Measurements from ENCODE around the gene RETREG3.

Gene RETREG3

DNA sequence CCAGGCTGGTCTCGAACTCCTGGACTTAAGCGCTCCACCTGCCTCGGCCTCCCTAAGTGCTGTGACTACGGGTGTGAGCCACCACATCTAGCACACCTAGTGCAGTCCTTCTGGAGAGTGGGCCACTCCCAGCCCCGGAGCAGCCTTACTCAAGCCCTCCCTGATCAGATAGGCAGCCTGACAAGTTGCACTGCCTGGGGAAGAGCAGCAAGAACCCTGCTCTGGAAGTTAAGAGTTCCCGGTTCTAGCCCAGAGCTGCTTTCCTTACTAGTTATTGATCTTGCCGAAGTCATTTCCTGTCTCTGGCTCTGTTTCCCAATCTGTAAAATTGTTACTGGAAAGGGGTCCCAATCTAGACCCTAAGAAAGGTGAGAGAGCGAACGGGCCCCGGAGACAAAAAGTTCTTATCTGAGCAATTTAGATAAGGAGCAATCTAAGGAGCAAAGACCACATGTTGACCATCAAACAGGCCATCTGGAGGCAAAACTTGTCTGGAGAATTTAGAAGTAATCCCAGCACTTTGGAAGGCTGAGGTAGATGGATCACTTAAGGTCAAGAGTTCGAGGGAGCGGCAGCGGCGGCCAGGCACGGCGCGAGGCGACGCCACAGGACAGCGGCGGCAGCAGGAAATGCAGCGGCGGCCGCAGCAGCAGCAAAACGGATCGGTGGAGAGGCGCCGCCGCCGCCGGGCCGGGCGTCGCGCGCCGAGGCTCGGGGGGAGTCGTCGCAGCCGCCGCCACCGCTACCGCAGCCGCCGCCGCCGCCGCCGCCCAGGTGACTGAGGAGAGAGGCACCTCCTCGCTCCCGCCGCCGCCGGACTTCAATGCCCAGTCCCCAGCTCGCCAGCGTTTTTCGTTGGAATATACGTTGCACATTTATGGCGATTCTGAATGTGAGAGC, 77.5 kb downstream of the RETREG3 start:
- DNase-seq (ENCODE audit: low read depth in 2 of 2), result peak in 1 of 2 donors; percentile 14

DNA sequence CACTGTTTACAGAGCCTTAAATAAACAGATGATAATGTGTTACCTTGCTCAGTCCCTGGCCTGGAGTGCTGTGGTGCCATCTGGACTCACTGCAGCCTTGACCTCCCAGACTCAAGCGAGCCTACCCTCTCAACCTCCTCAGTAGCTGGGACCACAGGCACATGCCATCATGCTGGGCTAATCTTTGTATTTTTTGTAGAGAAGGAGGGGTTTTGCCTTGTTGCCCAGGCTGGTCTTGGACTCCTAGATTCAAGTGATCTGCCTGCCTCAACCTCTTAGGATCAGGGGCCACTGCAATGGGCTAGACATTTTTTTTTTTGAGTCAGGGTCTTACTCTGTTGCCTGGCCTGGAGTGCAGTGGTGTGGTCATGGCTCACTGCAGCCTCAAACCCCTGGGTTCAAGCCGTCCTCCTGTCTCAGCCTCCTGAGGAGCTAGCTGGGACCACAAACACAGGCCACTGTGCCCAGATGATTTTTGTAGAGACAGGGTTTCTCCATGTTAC, 78.2 kb downstream of the RETREG3 start:
- DNase-seq (ENCODE audit: low read depth in 2 of 2), result no peak
